Heart right ventricle (tissue), 16 donors: Measurements from ENCODE around the gene BTBD9. TPM values are rescaled to one million over a fixed set of nuclear protein-coding genes. Genes with fewer than 3 reads are reported as not detected.

Experiments
- ATAC-seq, 8 donors: fragments of 200-7000 bp; cut with Tn5 transposase; one replicate each; pipeline ENCODE4 v1.9.1; 2020; ENCODE audit warnings: mild to moderate bottlenecking in 8 of 8, moderate library complexity in 8 of 8, moderate number of reproducible peaks in 1 of 8
- DNase-seq, 2 donors: peaks; one replicate each; pipeline ENCODE4 v3.0.0-alpha.2; 2020
- H3K27ac ChIP-seq, 10 donors: fragments of 200-600 bp; sonication (generic) in 2 of 10; one replicate each; pipeline versions ENCODE4 v1.5.0 to v1.8.0; 2020 to 2022; ENCODE audit warnings: mild to moderate bottlenecking in 3 of 10
- H3K27me3 ChIP-seq, 7 donors: fragments of 200-600 bp; one replicate each; pipeline ENCODE4 v1.8.0; 2021 to 2022; ENCODE audit warnings: mild to moderate bottlenecking in 2 of 7
- H3K36me3 ChIP-seq, 9 donors: fragments of 200-600 bp; sonication (generic) in 1 of 9; one replicate each; pipeline versions ENCODE4 v1.5.0 to v1.8.0; 2020 to 2022; ENCODE audit warnings: mild to moderate bottlenecking in 2 of 9
- H3K4me1 ChIP-seq, 9 donors: fragments of 200-600 bp; sonication (generic) in 1 of 9; one replicate each; pipeline versions ENCODE4 v1.5.0 to v1.8.0; 2020 to 2022; ENCODE audit warnings: mild to moderate bottlenecking in 4 of 9
- H3K4me3 ChIP-seq, 10 donors: fragments of 200-600 bp; sonication (generic) in 2 of 10; one replicate each; pipeline versions ENCODE4 v1.5.0 to v1.8.0; 2020 to 2022; ENCODE audit warnings: mild to moderate bottlenecking in 7 of 10, moderate library complexity in 2 of 10
- H3K9me3 ChIP-seq, 11 donors: fragments of 200-600 bp in 10 of 11; sonication (generic) in 2 of 11; one replicate each; pipeline versions ENCODE4 v1.5.0 to v1.8.0; 2013 to 2022; ENCODE audit warnings: mild to moderate bottlenecking in 2 of 11, control low read depth in 1 of 11, moderate library complexity in 1 of 11
- WGBS, 2 donors: extraction: QIAGEN DNeasy Blood & Tissue Kit; methylation state at CpG; one replicate each; pipeline ENCODE4 v1.1.7; 2013; ENCODE audit warnings: inconsistent platforms in 1 of 2; 5-methylcytosine and 5-hydroxymethylcytosine counted together
- intact Hi-C, 10 donors: fragments of 100-400 bp; cut with DNase I; formaldehyde crosslinking; loops; one replicate each; pipeline versions ENCODE4 v1.11.1 to v1.14.2; 2022
- polyA plus RNA-seq, 2 donors: library from polyadenylated mRNA; stranded (reverse); fragments of 200-250 nt; gene quantifications; one replicate each; pipeline ENCODE4 v1.2.3, GENCODE V29; 2013
- total RNA-seq, 10 donors: library from RNA; stranded (reverse); fragmentation: NEBNext Ultra II Directional in 3 of 10; extraction: Animal tissue kit (Norgen Biotek cat#: 25700) in 3 of 10; gene quantifications; one replicate each; pipeline versions ENCODE4 v1.2.1 to v1.2.4, GENCODE V29; 2021 to 2023
- TF ChIP-seq, protein P1 (sequence below), 9 donors: fragments of 200-600 bp; sonication (generic) in 2 of 9; IDR thresholded peaks; one replicate each; pipeline versions ENCODE4 v1.5.0 to v1.8.0; 2021 to 2022; ENCODE audit warnings: antibody characterized with exemption in 9 of 9, mild to moderate bottlenecking in 5 of 9, moderate library complexity in 1 of 9
- donor health status: Arrhythmogenic right ventricular cardiomyopathy.
- donor health status: ischemic (EF 13 %, LVEDD 7.1; RV severe dilation, severe dysfunction).
- donor health status: healthy with polysubstance abuse.
- donor health status: DM: no; HTN: yes; CAD: no.
- donor health status: DM: no; HTN: no; CAD: no.
- donor health status: ischemic (EF 25% LVEDD 6.9; RV normal size, moderate dysfunction).
- donor health status: ischemic (EF 25% LVEDD 5.7; RV mildly dilated, moderate dysfunction).
- donor health status: healthy.
- donor health status: DM: yes; HTN: yes; CAD: no.
- donor health status: Ischemic cardiomyopathy.
- donor health status: ischemic (EF 35%, LVEDD 5.7; RV mildly dilated, moderate dysfunction).
- donor health status: nonischemic (EF 11% LVEDD 7.7; RV severe dilation, severe dysfunction).
- donor health status: DM: yes; HTN: yes; CAD: no.
- donor health status: PGD.
- donor health status: ischemic (EF 29% LVEDD 5.4; RV normal size, mild dysfunction).
- donor health status: nonischemic (EF 23%, LVEDD 6.1; RV moderate dilation, normal function).

Gene BTBD9
- total and polyA plus RNA-seq, 12 donors, result 4.2 to 27.7 (median 18.3) TPM

DNA sequence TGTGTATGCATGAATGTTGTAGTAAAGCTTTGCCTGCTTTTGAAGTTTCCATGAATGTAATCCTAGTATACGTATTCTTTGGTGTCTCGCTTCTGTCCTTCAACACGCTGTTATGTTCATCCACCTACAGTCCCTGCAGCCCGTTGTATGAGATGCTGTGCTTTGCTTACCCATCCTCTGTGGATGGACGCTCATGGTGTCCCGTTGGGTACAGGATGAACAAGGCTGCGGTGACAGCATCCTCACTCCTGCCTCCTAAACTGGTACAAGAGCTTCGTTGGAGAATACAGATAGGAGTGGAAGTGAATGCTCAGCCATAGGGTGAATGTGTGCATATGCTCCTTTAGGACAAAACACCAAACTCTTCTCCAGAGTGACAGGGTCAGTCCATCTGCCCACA lies 454.0 kb downstream of the BTBD9 start:
- no peaks in the 10 kb centered on the region for H3K9me3 ChIP-seq
- intact Hi-C loops, result no loop called here
- H3K4me3 ChIP-seq, result no peak overlapping the region
- no peak for ATAC-seq
- no peak for DNase-seq
- TF ChIP-seq, protein P1, sequence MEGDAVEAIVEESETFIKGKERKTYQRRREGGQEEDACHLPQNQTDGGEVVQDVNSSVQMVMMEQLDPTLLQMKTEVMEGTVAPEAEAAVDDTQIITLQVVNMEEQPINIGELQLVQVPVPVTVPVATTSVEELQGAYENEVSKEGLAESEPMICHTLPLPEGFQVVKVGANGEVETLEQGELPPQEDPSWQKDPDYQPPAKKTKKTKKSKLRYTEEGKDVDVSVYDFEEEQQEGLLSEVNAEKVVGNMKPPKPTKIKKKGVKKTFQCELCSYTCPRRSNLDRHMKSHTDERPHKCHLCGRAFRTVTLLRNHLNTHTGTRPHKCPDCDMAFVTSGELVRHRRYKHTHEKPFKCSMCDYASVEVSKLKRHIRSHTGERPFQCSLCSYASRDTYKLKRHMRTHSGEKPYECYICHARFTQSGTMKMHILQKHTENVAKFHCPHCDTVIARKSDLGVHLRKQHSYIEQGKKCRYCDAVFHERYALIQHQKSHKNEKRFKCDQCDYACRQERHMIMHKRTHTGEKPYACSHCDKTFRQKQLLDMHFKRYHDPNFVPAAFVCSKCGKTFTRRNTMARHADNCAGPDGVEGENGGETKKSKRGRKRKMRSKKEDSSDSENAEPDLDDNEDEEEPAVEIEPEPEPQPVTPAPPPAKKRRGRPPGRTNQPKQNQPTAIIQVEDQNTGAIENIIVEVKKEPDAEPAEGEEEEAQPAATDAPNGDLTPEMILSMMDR (IDR thresholded peaks at IDR 0.05), result no peak
- H3K4me1 ChIP-seq, result no peaks in the 10 kb centered on the region
- H3K36me3 ChIP-seq, result peaks cover 0 to 5% (median 0%) of the 10 kb centered on the region in 9 donors
- no peak overlapping the region for H3K27ac ChIP-seq
- WGBS, 2 donors, result 93 to 96% methylated on average over 8 of the region's 8 CpGs
- no peaks in the 10 kb centered on the region for H3K27me3 ChIP-seq

DNA sequence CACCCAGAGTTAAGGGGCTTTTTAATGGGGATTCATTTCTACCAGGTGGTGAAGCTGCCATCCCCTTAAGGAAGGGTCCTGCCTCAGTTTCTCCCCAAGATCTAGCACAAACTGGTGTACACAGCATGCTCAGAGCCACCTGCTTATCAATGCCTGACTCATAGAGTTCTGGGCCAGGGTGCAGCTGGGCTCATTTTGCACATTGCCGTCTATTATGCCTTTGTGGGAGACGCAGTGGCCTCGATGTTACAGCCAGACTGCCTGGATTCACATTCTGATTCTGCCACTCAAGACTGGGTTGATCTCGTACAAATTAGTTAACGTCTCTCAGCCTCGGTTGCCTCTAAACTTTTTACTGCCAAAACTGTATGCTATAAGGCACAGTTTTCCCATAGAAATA lies 454.5 kb downstream of the BTBD9 start:
- TF ChIP-seq, protein P1 (IDR thresholded peaks at IDR 0.05), result no peak
- no peaks in the 10 kb centered on the region for H3K4me1 ChIP-seq
- intact Hi-C loops, result no loop called here
- DNase-seq (no peak), ATAC-seq (no peak)
- no peaks in the 10 kb centered on the region for H3K9me3 ChIP-seq
- no peaks in the 10 kb centered on the region for H3K27me3 ChIP-seq
- H3K4me3 ChIP-seq, result no peak overlapping the region
- 96 to 98% methylated on average over 6 of the region's 6 CpGs for WGBS, 2 donors
- peaks cover 0 to 5% (median 0%) of the 10 kb centered on the region in 9 donors for H3K36me3 ChIP-seq
- no peak overlapping the region for H3K27ac ChIP-seq

DNA sequence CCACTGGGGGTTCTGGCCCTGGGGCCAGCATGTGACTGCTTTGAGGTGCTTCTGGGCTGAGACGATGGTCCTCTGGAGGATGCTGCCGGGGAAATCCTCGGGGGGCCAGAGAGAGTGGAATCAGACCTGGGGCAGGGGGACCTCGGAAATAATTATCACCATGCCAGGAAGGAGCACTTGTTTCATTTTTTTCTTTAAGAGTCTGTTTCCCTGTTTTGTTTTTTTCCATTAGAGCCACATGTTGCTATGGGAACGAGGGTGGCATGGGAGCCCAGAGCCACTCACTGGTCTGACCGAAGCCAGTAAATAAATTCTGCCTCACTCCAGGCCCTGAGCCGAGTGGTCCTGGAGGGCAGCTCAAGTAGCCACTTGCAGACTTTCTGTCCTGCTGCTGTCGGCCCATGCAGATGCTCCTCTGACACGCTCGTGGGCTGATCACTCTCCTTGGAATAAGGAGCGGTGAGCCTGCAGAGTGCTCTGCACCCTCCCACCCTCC lies 455.1 kb downstream of the BTBD9 start:
- Histone ChIP-seq H3K4me3 (no peak overlapping the region), H3K36me3 (peaks cover 0 to 5% (median 0%) of the 10 kb centered on the region in 9 donors), H3K27me3 (no peaks in the 10 kb centered on the region), H3K4me1 (no peaks in the 10 kb centered on the region), H3K9me3 (no peaks in the 10 kb centered on the region), H3K27ac (no peak overlapping the region)
- ATAC-seq (no peak), DNase-seq (no peak)
- intact Hi-C loops, result no loop called here
- TF ChIP-seq, protein P1 (IDR thresholded peaks at IDR 0.05), result no peak
- WGBS, 2 donors, result 87 to 88% methylated on average over 11 of the region's 11 CpGs

DNA sequence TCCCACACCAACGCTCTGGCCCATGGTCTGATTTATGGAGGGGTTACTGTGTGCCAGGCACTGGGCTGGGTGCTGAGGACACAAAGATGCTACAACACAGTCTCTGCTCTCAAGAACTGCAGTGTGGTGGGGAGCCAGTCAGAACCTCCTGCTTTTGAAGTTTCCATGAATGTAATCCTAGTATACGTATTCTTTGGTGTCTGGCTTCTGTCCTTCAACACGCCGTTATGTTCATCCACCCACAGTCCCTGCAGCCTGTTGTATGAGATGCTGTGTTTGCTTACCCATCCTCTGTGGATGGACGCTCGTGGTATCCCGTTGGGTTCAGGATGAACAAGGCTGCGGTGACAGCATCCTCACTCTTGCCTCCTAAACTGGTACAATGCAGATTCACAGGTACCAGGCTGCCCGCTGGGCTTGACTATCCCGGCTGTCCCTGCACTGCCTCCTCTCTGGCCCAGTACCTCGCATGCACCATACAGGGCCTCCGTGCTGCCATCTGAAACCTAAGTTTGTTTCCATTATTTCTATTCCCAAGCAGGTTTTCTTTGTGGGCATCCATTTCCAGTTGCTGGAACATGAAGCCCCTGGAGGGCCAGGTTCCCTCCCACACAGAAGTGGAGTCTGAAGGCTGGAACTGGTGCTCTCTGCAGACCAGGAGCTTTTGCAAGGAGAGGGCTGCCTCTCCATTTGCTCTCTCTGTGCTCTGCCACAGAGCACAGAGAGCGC lies 455.7 kb downstream of the BTBD9 start:
- TF ChIP-seq, protein P1 (IDR thresholded peaks at IDR 0.05), result no peak
- DNase-seq (no peak), ATAC-seq (no peak)
- Histone ChIP-seq H3K9me3 (no peaks in the 10 kb centered on the region), H3K27ac (no peak overlapping the region), H3K4me3 (no peak overlapping the region), H3K4me1 (no peaks in the 10 kb centered on the region), H3K36me3 (peaks cover 0 to 5% (median 0%) of the 10 kb centered on the region in 9 donors), H3K27me3 (no peaks in the 10 kb centered on the region)
- WGBS, 2 donors, result 85 to 88% methylated on average over 13 of the region's 13 CpGs
- intact Hi-C loops, result no loop called here
